ENCODE results near the gene CAPN1. TPM values are rescaled to one million over a fixed set of nuclear protein-coding genes. Genes with fewer than 3 reads are reported as not detected.
"Not testable (repeated sequence)": the region's sequence is repeated elsewhere in the genome, so short reads cannot be mapped to it uniquely, and the experiment has no call there.

The CAPN1 gene
- 10 to 100 TPM; 65.5 to 83.6 (median 74.5) TPM for polyA plus RNA-seq (ENCODE audit: insufficient read length in 10 of 10)
- long read RNA-seq, donor 1, partial matches to known transcripts = 17 of 19 reads
- long read RNA-seq, donor 1, other reads (novel, unspliced or antisense) = 0 of 19 reads
- long read RNA-seq, donor 2, partial matches to known transcripts = 7 of 7 reads
- long read RNA-seq, donor 2, other reads (novel, unspliced or antisense) = 0 of 7 reads
- long read RNA-seq, donor 3 = 0 reads
- long read RNA-seq, donor 4, partial matches to known transcripts = 10 of 10 reads
- long read RNA-seq, donor 4, other reads (novel, unspliced or antisense) = 0 of 10 reads
- long read RNA-seq, donor 5, partial matches to known transcripts = 21 of 21 reads
- long read RNA-seq, donor 5, other reads (novel, unspliced or antisense) = 0 of 21 reads
- long read RNA-seq, donor 6, partial matches to known transcripts = 8 of 15 reads
- long read RNA-seq, donor 6, other reads (novel, unspliced or antisense) = 7 of 15 reads
- long read RNA-seq, donor 7, partial matches to known transcripts = 0 of 5 reads
- long read RNA-seq, donor 7, other reads (novel, unspliced or antisense) = 5 of 5 reads
- long read RNA-seq, donor 8, partial matches to known transcripts = 21 of 21 reads
- long read RNA-seq, donor 8, other reads (novel, unspliced or antisense) = 0 of 21 reads
- long read RNA-seq, donor 9, partial matches to known transcripts = 0 of 1 reads
- long read RNA-seq, donor 9, other reads (novel, unspliced or antisense) = 0 of 1 reads

DNA sequence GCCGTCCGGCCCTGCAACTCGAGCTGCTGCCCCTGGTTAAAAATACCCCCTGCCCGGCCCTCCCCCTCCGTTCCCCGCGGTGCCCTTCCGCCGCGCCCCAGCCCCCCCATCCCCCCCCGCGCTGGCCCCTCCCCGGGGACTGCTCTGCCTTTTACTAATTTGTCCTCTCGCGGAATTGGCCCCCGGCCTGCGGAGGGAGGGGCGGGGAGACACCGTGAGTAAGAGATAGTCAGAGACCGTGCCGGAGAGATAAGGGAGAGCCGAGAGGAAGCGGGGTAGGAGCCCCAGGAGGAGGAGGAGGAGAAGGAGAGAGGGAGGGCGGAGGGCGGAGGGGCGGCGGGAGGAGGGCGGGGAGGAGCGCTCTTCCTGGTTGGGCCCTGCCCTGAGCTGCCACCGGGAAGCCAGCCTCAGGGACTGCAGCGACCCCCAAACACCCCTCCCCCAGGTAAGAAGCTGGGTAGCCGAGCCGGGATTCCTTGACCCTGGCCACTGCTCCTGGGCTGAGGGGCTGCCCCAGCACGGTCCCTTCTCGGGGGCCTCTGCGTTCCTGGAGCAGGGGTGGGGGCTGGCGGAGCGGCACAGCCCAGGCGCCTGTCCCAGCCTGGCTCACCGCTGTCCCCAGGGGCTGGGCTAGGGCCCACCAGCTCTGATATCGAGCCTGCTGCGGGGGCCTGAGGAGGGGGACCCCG lies at the start of gene CAPN1:
TSS of gene CAPN1 (plus strand) at position 360 of the 689 bp plus-strand sequence. CDS start 774 bp downstream, outside the sequence.
- DNase-seq = peak; percentile 70 to 86 (median 81)

DNA sequence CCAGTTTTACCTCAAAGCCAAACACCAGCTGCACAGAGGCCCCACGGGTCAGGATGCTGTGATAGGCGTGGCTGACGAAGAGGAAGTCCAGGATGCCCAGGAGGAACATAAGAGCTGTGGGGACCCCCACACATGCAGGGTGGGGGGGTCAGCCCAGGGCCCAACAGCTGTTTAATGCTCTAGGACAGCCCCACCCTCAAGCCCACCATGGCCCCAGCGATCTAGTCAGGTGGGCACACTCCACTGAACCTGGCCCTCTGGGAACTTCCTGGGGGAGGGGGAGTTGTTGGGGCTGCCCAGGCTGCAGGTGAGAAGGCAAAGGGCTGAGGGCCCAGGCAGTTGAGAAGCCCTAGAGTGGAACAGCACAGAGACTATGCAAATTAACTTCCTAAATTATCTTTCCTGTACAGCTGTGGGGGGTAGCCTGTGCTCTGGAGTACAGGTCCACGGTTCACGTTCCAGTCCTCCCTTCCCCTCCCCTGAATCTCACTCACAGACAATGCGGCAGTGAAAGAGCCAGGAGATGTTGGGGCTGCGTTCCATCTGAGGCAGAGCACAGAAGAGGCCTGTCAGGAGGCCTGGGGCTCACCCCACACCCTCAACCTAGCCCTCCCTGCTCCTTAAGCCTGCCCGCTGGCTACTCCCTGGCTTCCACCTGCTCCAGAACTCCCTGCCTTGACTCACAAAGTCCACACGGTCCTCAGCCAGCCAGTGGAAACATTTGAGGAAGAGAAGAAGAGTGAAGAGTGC lies 49.3 kb upstream of the CAPN1 start:
- DNase-seq = no peak

DNA sequence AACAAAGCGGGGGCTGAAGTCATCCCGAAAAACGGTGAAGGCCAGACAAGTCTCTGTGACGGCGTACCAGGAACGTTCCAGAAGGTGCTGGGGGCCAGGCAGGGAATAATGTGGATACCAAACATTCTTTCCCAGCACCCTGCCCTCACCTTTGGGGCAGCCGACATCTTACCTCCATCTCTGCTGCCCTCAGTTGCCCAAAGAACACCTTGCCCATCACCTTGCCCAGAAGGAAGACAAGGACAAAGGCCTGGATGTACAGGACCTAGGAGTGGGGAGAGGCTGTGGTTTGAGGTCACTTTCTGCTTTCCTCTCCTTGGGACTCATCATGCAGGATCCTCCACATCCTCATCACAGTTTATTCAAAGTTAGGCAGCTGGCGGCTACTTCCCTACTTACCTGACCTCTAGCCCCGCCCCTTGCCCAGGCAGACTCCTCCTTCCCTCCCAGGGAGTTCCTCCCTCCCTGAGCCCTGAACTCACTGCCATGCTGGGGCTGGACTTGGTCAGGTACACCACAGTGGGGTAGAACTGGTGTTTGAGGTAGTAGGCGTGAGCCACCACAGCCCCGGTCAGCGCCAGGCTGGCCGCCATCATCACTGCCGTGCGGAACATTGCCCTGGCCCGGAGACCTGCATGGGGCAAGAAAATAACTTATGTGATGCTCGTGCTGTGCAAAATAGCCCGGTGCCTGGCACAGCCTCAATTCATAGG lies 48.6 kb upstream of the CAPN1 start:
- DNase-seq = peak in 1 of 3 donors; percentile 43

DNA sequence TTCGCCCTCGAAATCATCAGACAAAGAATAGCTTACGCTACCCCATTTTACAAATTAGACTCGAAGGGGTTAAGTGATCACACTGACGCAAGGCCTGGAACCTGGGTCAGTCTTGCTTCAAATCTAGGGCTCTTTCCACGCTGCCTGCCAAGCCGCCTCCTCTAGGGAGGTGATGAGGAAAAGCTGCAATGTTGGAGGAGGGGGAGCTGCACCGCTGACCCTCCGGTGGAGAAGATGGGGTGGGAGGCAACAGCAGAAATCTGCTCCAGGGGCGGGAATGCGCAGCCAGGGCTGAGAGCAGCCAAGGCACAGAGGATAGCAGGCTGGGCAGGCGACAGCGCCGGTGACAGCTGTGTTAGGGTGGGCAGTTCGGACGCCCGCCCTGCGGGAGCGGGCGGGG lies 48.0 kb upstream of the CAPN1 start:
- peak in 2 of 3 donors; percentile 88 to 92 for DNase-seq

DNA sequence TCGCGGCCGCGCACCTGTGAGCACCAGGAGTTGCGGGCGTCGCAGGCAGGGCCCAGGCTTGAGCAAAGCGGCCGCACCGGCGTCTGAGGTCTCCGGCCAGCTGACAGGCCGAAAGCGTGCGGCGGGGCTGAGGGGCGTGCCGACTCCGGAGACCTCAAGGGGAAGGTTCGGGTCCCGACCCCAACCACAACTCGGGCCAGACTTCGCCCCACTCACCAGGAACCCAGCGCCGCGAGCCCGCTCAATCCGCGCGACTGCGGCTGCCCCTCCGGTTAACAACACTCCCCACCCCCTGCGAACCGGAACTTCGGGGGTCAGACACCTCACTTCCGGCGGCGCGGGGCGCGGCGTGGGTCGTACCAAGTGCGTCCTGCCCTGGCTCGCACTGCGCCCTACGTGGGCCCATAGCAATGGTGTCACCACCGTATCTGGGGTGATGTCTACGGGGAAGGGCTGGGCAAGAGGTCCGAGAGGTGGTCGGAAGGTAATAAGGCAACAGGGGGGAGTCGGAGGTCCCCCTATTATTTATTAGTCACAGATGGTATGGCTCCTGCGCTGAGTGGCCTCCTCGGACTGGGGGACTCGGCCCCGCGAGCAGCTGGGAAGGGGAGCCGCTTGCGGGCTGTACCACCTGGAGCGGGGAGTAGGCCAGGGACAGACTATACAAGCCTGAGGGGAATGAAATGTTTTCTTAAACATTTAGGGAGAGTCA lies 47.3 kb upstream of the CAPN1 start, which contains the start of gene SYVN1:
TSS of gene SYVN1 (minus strand) at position 280 of the 712 bp plus-strand sequence. CDS start 918 bp downstream, outside the sequence.
- peak; percentile 90 to 98 (median 96) for DNase-seq

DNA sequence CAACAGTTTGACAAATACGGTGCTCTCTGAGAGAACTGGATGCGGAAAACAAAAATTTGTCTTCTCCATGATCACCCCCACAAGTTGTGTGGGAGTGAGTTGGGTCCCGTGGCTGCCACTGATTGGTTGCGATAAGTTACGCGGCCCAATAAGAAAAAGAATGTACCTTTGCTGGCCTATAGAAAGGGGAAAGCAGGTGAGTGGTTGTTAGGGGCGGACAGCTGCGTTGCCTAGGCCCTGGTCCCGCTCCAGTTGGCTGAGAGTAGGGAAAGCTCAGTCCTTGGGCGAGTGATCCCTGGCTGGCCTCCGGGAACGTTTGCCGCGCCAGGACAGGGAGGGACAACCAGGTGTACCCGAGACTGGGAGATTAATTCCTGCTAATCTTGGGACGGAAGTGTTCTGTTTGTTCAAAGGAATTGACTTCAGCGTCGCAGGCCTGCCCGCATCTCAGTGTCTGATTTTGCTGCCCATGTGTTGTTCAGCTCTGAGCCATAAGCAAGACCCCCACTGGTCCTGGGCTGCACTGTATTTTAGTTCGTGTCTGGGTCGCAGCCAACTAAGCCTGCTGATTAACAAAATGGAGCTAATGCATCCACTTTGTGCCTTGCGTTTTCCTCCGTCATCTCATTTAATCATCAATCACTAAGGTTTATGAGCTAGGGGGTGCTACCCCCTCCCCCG lies 46.6 kb upstream of the CAPN1 start:
- DNase-seq = peak; percentile 92 to 98 (median 96)

DNA sequence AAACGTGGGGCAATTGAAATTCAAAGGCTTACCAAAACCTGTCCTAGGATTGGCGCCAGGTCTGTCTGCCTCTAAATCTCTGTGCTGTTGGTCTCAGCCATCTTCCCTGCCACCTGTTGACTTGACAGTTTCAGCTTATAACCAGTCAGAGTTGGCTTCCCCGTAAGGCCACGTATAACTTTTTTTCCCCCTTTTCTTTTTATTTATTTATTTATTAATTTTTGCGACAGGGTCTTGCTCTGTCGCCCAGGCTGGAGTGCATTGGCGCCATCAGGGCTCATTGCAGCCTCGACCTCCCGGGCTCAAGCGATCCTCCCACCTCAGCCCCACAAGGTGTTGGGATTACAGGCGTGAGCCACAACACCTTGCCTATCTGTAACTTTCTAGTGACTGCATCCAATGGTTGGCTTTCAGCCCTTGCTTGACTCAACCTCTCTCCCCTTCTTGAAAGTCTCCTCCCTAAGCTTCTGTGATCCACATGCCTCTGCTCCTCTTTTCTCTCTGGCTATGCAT lies 46.0 kb upstream of the CAPN1 start:
- no peak for DNase-seq

DNA sequence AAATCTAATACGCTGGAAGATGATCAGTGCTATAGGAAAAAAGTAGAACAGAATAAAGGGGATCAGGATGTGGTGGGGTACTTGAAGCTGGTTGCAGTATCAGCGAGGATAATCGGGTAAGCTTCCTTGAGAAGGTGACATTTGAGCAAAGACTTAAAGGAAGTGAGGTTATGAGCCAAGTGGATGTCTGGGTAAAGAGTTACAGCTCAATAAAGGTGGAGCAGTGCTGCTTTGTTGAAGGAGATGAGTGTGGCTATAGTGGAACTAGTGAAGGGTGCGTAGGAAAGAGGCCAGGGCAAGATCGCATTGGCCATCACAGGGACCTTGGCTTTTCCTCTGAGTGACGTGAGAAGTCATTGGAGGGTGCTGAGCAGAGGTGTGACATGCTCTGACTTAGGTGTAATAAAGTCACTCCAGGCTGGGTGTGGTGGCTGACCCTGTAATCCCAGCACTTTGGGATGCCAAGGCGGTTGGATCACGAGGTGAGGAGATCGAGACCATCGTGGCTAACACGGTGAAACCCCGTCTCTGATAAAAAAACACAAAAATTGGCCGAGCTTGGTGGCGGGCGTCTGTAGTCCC lies 45.1 kb upstream of the CAPN1 start:
- DNase-seq = no peak

DNA sequence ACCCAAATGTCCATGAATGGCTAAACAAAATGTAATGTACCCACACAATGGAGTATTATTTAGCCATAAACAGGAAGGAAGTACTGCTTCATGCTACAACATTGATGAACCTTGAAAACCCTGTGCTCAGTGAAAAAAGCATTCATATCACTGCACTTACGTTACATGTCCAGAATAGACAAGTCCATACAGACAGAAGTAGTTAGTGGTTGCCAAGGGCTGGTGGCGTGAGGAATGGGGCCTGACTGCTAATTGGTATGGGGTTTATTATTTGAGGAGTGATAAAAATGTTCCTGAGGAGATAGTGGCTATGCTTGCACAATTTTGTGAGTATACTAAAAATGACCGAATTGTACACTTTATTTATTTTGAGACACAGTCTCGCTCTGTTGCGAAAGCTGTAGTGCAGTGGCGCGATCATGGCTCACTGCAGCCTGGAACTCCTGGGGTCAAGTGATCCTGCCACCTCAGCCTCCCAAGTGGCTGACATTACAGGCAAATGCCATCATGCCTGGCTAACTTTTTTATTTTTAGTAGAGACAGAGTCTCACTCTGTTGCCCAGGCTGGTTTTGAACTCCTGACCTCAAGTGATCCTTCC lies 39.7 kb upstream of the CAPN1 start:
- DNase-seq = no peak

DNA sequence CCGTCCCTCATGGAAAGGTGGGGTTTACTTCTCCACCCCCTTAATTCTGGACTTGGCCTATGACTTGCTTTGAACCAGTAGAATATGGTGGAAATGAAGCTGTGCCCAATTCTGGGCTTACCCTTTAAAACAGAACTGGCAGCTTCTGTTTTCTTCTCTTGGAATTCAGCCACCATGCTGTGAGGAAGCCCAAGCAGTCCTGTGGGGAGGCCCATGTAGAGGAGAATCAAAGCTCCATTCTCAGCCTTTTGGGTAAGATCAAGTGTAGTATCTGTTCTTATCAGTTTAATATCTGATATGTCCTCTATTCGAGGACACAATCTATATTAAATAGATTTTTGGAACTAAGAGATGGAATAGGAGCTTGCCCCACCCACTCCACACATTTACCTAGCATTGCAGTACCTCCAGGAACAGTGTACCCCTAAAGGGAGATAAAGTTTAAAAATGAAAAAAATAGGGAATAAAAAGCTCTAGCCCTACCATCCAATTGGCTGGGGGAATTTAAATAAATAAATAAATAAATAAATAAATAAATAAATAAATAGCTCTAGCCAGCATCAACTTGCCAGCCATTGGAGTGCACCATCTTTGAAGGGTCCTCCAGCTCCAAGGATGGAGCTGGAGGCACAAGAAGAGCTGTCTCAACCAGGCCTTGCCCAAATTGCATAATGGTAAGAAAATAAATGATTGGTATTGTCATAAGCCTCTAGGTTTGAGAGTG lies 34.2 kb upstream of the CAPN1 start:
- DNase-seq = no peak

DNA sequence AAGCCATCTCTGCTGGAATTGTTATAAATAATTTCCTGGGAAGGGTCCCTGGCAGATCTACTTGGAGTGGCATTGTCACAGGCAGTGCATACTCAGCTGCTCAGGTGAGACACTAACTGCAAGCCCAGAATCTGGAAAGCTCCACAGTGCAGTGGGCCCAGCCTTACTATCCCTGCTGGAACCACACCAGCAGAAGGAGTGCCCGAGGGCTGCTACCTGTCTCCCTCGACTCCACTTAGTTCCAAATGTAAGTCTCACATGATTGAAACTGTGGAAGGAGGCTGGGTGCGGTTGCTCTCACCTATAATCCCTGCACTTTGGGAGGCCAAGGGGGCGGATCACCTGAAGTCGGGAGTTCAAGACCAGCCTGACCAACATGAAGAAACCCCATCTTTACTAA lies 33.1 kb upstream of the CAPN1 start:
- no peak for DNase-seq

DNA sequence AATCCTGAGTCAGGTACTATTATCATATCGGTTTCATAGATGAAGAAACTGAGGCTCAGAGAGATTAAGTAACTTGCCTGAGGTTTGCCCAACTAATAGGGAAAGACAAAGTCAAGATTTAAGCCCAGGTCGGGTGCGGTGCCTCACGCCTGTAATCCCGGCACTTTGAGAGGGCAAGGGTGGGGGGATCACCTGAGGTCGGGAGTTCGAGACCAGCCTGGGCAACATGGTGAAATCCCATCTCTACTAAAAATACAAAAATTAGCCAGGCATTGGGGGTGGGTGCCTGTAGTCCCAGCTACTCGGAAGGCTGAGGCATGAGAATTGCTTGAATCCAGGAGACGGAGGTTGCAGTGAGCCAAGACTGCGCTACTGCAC lies 31.6 kb upstream of the CAPN1 start:
- DNase-seq = not testable (repeated sequence)

DNA sequence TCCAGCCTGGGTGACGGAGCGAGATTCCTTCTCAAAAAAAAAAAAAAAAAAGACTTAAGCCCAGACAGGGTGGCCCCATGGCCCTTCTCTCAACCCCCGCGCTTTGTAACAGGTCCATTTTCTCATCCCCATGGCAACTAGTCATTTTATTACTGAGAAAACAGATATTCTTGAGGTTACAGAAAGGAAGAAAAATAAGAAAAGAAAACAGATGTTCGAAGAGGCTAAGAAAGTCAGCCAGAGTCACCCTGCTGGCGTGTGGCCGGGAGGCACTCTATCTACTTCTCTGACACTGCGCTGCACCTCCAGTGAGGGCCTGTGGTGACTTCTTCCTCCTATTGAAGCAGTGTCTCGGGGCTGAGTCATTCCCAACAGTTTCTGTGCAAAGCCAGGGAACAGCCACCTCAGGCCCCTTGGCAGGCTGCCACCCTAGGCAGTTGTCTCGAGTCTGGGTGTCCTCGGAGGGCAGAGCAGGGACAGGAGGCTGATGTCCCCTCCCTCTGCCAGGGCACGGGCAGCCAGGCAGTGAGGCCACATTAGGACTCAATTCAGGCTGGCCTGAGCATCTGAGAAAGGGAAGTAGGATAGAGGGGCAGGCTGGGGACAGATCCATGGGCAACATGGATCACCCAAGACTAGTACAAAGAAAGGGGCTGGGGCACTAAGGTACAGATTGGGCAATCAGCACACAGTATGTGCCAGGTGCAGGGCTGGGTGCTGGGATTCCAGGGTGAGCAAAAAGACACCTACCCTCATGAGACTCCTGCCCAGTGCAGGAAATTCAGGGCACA lies 31.0 kb upstream of the CAPN1 start:
- DNase-seq = peak; percentile 75 to 87 (median 78)

DNA sequence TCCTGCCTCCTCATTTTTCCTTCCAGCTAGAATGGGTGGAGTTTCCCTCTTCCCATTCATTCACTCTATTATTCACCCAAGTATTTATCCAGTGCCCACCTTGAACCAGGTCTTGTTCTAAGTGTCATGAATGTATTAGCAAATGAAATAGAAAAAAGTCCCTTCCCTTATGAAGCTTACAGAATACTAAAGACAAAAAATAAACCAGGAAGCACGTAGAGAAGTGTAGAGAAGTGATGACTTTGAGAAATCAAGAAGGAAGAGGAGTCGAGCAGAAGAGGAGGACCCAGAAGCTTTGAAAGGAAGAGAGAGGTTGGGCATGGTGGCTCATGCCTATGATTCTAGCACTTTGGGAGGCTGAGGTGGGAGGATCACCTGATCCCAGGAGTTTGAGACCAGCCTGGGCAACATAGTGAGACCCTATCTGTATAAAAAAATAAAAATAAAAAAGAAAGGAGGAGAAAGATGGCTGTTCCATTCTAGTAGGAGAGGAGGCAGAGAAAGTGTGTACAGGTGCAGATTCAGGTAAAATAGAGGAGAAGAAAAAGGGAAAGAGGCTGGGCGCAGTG lies 30.3 kb upstream of the CAPN1 start:
- DNase-seq = no peak

DNA sequence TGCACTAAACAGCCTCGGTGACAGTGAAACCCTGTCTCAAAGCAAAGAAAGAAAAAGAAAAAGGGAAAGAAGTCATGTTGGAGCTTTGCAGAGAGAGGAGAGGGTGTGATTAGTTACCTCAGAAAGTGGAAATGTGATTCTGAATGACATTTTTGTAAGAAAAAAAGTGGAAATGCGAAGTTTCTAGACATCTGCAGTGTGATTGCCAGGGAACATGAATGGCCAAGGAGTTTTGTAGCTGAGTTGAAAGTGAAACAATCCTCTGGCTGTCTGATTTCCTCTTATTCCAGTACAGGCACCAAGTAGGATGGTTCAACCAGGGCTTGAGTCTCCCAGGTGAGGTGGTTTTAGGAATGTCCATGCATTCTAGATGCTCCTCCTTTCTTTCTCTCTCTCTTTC lies 29.6 kb upstream of the CAPN1 start:
- DNase-seq = no peak

DNA sequence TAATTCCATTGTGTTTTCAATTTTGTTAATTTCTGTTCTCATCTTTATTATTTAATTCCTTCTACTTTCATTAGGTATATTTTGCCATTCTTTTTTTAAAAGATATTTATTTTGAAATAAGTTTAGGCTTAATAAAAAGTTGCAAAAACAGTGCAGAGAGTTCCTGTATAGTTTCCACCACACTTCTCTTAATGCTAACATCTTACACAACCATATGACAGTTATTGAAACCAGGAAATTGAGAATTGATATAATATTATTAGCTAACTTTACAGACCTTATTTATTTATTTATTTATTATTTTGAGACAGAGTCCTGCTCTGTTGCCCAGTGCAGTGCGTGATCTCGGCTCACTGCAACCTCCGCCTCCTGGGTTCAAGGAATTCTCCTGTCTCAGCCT lies 25.5 kb upstream of the CAPN1 start:
- no peak for DNase-seq

DNA sequence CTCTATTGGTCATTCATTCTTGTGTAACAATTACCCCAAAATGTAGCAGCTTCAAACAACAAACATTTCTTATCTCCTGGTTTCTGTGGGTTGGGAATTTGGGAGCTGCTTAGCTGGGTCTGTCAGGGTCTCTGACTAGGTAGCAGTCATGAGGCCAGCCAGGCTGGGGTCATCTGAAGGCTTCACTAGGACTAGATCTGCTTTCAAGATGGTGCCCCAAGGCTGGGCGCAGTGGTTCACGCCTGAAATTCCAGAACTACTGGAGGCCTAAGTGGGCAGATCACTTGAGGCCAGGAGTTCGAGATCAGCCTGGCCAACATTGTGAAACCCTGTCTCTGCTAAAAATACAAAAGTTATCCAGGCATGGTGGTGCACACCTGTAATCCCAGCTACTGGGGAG lies 24.8 kb upstream of the CAPN1 start:
- no peak for DNase-seq
